ENCODE data around the gene AARS2.

DNA sequence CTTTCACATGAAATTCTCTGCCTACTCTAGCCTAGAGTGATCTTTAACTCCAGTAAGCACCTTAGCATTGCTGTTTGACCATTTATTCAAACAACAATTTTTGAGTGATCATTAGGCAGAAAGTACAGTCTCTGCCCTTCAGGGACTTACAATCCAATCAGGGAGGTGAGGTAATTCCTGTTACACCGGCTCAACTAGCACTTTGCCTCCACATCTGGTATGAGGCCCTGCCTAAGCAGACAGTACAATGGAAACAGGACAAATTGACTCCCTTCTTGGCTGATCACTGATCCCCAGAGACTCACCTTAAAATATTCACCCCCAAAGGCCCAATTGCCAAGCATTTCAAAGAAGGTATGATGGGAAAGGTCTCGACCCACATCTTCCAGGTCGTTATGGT is 1.4 kb downstream of the AARS2 start:
- TF ChIP-seq, protein P1, sequence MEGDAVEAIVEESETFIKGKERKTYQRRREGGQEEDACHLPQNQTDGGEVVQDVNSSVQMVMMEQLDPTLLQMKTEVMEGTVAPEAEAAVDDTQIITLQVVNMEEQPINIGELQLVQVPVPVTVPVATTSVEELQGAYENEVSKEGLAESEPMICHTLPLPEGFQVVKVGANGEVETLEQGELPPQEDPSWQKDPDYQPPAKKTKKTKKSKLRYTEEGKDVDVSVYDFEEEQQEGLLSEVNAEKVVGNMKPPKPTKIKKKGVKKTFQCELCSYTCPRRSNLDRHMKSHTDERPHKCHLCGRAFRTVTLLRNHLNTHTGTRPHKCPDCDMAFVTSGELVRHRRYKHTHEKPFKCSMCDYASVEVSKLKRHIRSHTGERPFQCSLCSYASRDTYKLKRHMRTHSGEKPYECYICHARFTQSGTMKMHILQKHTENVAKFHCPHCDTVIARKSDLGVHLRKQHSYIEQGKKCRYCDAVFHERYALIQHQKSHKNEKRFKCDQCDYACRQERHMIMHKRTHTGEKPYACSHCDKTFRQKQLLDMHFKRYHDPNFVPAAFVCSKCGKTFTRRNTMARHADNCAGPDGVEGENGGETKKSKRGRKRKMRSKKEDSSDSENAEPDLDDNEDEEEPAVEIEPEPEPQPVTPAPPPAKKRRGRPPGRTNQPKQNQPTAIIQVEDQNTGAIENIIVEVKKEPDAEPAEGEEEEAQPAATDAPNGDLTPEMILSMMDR (IDR thresholded peaks at IDR 0.05; ENCODE audit: low read depth, low read length, poor library complexity, severe bottlenecking), result no peak
- no peak for TF ChIP-seq EZH2phosphoT487 (IDR thresholded peaks at IDR 0.05; ENCODE audit: borderline replicate concordance, low read length)
